Lower leg skin (tissue), 3 donors: Measurements from ENCODE around the gene ANK3.

Experiments
- POLR2A ChIP-seq, 2 donors: fragments of 450-650 bp; IDR thresholded peaks; one replicate each; pipeline ENCODE4 v1.6.1; 2016 to 2017; ENCODE audit warnings: antibody characterized with exemption in 2 of 2, mild to moderate bottlenecking in 1 of 2, moderate library complexity in 1 of 2
- TF ChIP-seq, protein P1 (sequence below), 3 donors: fragments of 450-650 bp; IDR thresholded peaks; one replicate each; pipeline ENCODE4 v1.5.1; 2016; ENCODE audit warnings: antibody characterized with exemption in 3 of 3, mild to moderate bottlenecking in 3 of 3, moderate library complexity in 2 of 3

GRCh38 chr10:60048091-60048501 lies 341.6 kb downstream of the ANK3 start:
- TF ChIP-seq, protein P1, sequence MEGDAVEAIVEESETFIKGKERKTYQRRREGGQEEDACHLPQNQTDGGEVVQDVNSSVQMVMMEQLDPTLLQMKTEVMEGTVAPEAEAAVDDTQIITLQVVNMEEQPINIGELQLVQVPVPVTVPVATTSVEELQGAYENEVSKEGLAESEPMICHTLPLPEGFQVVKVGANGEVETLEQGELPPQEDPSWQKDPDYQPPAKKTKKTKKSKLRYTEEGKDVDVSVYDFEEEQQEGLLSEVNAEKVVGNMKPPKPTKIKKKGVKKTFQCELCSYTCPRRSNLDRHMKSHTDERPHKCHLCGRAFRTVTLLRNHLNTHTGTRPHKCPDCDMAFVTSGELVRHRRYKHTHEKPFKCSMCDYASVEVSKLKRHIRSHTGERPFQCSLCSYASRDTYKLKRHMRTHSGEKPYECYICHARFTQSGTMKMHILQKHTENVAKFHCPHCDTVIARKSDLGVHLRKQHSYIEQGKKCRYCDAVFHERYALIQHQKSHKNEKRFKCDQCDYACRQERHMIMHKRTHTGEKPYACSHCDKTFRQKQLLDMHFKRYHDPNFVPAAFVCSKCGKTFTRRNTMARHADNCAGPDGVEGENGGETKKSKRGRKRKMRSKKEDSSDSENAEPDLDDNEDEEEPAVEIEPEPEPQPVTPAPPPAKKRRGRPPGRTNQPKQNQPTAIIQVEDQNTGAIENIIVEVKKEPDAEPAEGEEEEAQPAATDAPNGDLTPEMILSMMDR (IDR thresholded peaks at IDR 0.05): no peak
- no peak for TF ChIP-seq POLR2A (IDR thresholded peaks at IDR 0.05)
